Measurements from ENCODE around the gene BTN1A1.
"Not testable (repeated sequence)": the region's sequence is repeated elsewhere in the genome, so short reads cannot be mapped to it uniquely, and the experiment has no call there.

BTN1A1 gene

DNA sequence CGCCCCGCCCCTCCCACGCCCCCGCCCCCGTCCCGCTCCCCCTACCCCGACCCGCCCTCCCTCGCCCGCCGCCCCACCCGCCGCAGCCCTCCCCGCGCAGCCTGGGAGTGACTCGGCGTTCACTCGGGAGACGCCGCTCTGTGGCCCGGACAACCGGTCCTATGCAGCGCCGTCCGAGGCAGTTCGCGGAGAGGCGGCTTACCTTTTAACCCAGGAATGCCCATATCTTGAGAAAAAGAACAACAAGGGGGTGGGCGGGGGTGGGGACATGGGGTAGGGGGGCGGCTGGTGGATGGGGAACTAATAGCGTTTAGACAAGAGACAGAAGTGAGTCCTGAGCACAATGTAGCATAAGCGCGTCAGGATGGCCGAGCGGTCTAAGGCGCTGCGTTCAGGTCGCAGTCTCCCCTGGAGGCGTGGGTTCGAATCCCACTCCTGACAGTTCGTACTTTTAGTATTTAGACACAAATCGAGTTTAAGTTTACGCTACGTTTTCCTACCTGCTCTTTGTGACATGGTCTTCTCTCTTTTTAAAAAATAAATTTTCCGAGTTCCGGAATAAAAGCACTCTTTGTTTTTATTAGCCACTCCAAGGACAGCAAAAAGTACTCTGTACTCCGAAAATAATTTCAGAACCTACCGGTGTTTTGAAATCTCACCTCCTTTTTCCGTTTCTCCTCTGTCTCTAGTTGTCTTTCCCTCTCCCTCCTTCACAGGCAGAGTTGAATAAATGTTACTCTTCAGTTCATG lies 20.9 kb downstream of the BTN1A1 start:
- Histone ChIP-seq H3K9me3 (ENCODE audit: control insufficient read depth, insufficient read depth, low read length) (no peaks in the 10 kb centered on the region), H3K4me1 (ENCODE audit: control insufficient read depth, insufficient read depth, low read length) (peaks cover 6% of the 10 kb centered on the region), H3K4me3 (ENCODE audit: low read depth, low read length) (peak overlapping the region; percentile 95), H3K27me3 (ENCODE audit: control insufficient read depth, insufficient read depth, low read length) (peaks cover 2% of the 10 kb centered on the region), H3K9ac (ENCODE audit: low read depth, low read length) (peak overlapping the region; percentile 95), H3K36me3 (ENCODE audit: control insufficient read depth, insufficient read depth, low read length) (no peaks in the 10 kb centered on the region)

DNA sequence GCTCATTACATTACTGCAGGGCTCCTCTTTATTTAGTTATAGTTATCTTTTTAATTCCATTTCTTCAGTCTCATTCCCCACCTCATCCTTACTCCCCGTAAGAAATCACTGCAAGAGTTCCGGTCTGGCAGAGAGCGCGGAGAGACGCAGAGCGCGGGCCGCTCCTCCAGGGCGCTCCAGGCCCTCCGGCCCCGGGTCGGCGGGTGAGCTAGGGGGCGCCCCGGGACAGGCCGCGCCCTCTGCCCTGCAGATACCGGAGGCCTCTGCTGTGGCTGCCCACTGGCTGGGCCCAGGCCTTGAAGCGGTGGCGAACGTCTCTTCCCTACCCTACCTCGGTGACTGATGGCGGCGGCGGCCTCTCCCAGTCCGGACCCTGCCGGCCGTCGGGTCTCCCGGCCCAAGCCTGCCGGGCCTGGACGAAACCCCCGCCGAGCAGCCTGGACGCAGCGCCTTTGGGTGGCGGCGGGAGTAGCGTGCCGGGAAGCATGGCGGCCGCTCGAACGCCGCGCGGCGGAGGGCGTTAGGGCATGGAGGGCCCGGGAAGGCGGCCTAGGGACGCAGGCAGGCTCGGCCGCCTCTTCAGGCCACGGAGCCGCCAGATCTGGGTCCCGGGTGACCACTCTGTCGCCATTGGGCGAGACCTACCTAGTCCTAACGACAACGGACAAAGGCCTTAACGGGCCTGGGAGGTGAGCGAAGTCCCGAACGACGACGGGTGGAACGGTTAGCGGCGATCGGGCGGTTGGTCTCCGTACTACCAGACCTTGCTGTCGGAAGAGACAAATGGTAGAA lies 21.7 kb downstream of the BTN1A1 start:
- Histone ChIP-seq H3K4me3 (ENCODE audit: low read depth, low read length) (peak overlapping the region; percentile 95), H3K9me3 (ENCODE audit: control insufficient read depth, insufficient read depth, low read length) (no peaks in the 10 kb centered on the region), H3K27me3 (ENCODE audit: control insufficient read depth, insufficient read depth, low read length) (peaks cover 2% of the 10 kb centered on the region), H3K36me3 (ENCODE audit: control insufficient read depth, insufficient read depth, low read length) (no peaks in the 10 kb centered on the region), H3K9ac (ENCODE audit: low read depth, low read length) (peak overlapping the region; percentile 95), H3K4me1 (ENCODE audit: control insufficient read depth, insufficient read depth, low read length) (peaks cover 6% of the 10 kb centered on the region)

DNA sequence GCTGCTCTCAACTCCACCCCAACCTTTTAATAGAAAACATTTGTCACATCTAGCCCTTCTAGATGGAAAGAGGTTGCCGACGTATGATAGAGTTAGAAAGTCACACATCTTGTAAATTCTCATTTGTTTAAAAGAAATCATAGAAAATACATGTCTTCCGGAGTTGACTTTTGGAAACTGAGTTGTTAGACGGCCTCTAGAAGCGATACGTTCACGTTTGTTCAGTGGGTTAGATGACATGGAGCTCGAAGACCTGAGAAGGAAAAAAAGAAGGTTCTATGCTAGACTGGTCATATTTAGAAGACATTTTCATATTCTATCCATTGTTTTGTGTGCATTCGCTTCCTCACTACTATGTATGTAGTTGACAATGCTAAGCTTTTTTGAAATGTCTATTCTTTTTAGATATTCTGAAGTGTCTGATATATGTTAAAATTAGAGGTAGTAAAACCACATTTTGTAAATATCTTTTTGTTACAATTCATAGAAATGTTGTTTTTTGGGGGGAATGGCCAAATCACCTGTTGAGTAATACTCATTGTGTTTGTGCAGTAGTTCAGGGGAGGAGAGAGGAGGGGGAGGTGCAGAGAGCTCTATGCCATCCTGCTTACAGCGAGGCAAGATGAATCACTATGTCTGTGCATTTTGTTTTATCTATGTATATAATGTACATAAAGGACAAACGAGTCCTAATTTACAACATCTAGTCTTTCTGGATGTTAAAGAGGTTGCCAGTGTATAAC lies 22.6 kb downstream of the BTN1A1 start:
- not testable (repeated sequence) for H3K27me3 ChIP-seq (ENCODE audit: control insufficient read depth, insufficient read depth, low read length)
- peak overlapping the region; percentile 95 for H3K4me3 ChIP-seq (ENCODE audit: low read depth, low read length)

DNA sequence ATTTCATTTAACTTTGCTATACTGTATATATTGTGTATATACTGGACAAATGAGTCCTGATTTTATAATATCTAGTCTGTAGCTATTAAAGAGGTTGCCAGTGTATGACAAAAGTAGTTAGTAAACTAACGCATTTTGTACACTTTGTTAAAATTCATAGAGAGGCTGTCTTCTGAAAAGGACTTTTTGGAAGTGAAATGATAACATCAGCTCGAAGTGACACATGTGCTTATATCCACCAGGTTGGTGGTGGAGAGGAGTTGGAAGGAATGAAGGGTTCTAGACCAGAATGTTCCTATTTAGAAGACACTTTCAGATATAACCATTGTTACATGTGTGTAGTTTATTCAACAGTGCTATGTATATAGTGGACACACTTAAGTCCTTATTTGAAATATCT lies 24.2 kb downstream of the BTN1A1 start:
- H3K4me1 ChIP-seq (ENCODE audit: control insufficient read depth, insufficient read depth, low read length); H3K36me3 ChIP-seq (ENCODE audit: control insufficient read depth, insufficient read depth, low read length); H3K27me3 ChIP-seq (ENCODE audit: control insufficient read depth, insufficient read depth, low read length); H3K9me3 ChIP-seq (ENCODE audit: control insufficient read depth, insufficient read depth, low read length); H3K9ac ChIP-seq (ENCODE audit: low read depth, low read length); H3K4me3 ChIP-seq (ENCODE audit: low read depth, low read length): not testable (repeated sequence)

More for the DNA sequence above, 22.6 kb downstream of the BTN1A1 start:
- H3K4me1 ChIP-seq (ENCODE audit: control insufficient read depth, insufficient read depth, low read length); H3K9me3 ChIP-seq (ENCODE audit: control insufficient read depth, insufficient read depth, low read length); H3K36me3 ChIP-seq (ENCODE audit: control insufficient read depth, insufficient read depth, low read length): not testable (repeated sequence)
- H3K9ac ChIP-seq (ENCODE audit: low read depth, low read length) = peak overlapping the region; percentile 95

DNA sequence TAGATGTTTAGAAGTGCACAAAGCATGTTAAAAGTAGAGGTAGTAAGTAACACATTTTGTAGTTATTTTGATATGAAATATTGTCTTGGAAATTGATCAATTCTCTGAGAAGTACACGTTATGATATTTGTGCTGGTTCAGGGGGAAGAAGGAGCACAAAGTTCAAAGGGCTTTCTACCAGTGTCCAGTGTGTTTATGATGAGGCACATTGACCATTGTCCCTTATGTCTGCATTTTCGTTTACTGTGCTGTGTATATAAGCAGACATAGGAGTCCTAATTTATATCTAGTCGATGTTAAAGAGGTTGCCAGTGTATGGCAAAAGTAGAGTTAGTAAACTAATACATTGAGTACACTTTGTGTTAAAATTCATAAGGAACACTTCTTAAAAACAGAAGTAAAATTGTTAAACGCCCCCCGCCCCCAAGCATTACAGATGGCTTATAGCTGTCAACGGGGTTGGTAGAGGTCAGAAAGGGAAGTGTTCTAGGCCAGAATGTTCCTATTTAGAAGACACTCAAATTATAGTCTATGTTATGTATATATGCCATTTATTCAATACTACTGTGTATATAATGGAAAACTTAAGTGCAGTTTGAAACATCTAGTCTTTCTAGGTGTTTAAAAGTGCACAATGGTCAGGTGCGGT lies 24.7 kb downstream of the BTN1A1 start:
- Histone ChIP-seq H3K36me3 (ENCODE audit: control insufficient read depth, insufficient read depth, low read length) (no peaks in the 10 kb centered on the region), H3K9me3 (ENCODE audit: control insufficient read depth, insufficient read depth, low read length) (no peaks in the 10 kb centered on the region), H3K4me3 (ENCODE audit: low read depth, low read length) (no peak overlapping the region), H3K27me3 (ENCODE audit: control insufficient read depth, insufficient read depth, low read length) (no peaks in the 10 kb centered on the region), H3K9ac (ENCODE audit: low read depth, low read length) (no peak overlapping the region), H3K4me1 (ENCODE audit: control insufficient read depth, insufficient read depth, low read length) (peaks cover 12% of the 10 kb centered on the region)

DNA sequence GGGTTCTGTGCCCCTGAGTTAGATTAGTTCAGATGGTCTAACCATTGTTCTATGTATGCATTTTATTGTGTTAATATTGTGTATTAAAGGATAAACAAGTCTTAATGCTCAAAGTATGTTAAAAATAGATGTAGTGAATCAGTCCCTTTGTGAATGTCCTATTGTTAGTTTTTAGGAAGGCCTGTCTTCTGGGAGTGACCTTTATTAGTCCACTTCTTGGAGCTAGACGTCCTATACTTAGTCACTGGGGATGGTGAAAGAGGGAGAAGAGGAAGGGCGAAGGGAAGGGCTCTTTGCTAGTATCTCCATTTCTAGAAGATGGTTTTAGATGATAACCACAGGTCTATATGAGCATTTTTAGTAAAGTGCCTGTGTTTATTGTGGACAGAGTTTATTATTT lies 25.7 kb downstream of the BTN1A1 start:
- H3K36me3 ChIP-seq (ENCODE audit: control insufficient read depth, insufficient read depth, low read length) = no peaks in the 10 kb centered on the region
- no peak overlapping the region for H3K4me3 ChIP-seq (ENCODE audit: low read depth, low read length)
- H3K9ac ChIP-seq (ENCODE audit: low read depth, low read length) = no peak overlapping the region
- H3K9me3 ChIP-seq (ENCODE audit: control insufficient read depth, insufficient read depth, low read length) = no peaks in the 10 kb centered on the region
- peaks cover 7% of the 10 kb centered on the region for H3K4me1 ChIP-seq (ENCODE audit: control insufficient read depth, insufficient read depth, low read length)
- no peaks in the 10 kb centered on the region for H3K27me3 ChIP-seq (ENCODE audit: control insufficient read depth, insufficient read depth, low read length)

DNA sequence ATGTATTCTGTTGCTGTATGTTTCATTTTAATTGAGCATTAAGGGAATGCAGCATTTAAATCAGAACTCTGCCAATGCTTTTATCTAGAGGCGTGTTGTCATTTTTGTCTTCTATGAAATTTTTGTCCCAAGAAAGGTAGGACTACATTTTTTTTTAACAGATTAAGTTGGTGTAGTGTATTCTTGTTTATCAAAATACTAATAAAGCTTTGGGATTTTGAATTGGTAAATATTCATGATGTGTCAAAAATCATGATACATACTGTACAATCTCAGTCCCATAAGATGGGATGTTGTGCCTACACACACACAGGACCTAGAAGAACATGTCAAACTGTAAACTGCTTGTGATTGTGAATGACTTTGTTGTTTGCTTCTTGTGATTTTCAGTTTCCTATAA lies 26.8 kb downstream of the BTN1A1 start:
- Histone ChIP-seq H3K9me3 (ENCODE audit: control insufficient read depth, insufficient read depth, low read length) (no peaks in the 10 kb centered on the region), H3K36me3 (ENCODE audit: control insufficient read depth, insufficient read depth, low read length) (no peaks in the 10 kb centered on the region), H3K4me1 (ENCODE audit: control insufficient read depth, insufficient read depth, low read length) (peaks cover 7% of the 10 kb centered on the region), H3K9ac (ENCODE audit: low read depth, low read length) (no peak overlapping the region), H3K4me3 (ENCODE audit: low read depth, low read length) (no peak overlapping the region), H3K27me3 (ENCODE audit: control insufficient read depth, insufficient read depth, low read length) (no peaks in the 10 kb centered on the region)

DNA sequence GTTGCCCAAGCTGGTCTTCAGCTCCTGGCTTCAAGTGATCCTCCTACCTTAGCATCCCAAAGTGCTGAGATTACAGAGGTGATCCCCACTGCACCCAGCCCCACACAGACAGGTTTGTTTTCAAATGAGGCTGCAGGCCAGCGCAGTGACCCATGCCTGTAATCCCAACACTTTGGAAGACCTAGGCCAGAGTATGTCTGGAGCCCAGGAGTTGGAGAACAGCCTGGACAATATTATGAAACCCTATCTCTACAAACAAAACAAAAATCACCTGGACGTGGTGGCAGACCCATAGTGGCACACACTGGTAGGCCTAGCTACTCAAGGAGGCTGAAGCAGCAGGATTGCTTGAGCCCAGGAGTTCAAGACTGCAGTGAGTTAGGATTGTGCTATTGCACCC lies 30.1 kb downstream of the BTN1A1 start:
- Histone ChIP-seq H3K4me1 (ENCODE audit: control insufficient read depth, insufficient read depth, low read length) (peaks cover 7% of the 10 kb centered on the region), H3K36me3 (ENCODE audit: control insufficient read depth, insufficient read depth, low read length) (no peaks in the 10 kb centered on the region), H3K9me3 (ENCODE audit: control insufficient read depth, insufficient read depth, low read length) (no peaks in the 10 kb centered on the region), H3K9ac (ENCODE audit: low read depth, low read length) (no peak overlapping the region), H3K27me3 (ENCODE audit: control insufficient read depth, insufficient read depth, low read length) (no peaks in the 10 kb centered on the region), H3K4me3 (ENCODE audit: low read depth, low read length) (no peak overlapping the region)

DNA sequence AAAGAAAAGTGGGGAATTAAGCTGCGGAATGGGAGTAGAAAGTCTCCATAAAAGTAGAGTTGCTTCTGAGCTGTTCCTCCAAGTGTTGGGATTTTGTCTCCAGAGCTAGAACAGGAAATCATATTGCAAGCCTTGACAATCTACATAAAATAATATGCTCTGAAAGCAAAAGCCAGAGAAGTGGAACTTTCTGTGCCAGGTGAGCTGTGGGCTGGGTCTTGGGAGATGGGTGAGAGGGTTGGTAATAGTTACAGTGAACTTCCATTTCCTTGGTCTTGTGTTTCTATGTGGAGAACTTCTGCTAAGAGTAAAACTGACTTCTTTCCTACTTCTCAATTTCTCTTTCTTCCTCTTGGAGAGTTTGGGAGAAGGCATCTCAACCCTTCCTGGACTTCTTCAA lies 31.8 kb downstream of the BTN1A1 start:
- H3K9me3 ChIP-seq (ENCODE audit: control insufficient read depth, insufficient read depth, low read length) = no peaks in the 10 kb centered on the region
- H3K27me3 ChIP-seq (ENCODE audit: control insufficient read depth, insufficient read depth, low read length) = no peaks in the 10 kb centered on the region
- no peak overlapping the region for H3K4me3 ChIP-seq (ENCODE audit: low read depth, low read length)
- H3K9ac ChIP-seq (ENCODE audit: low read depth, low read length) = no peak overlapping the region
- H3K36me3 ChIP-seq (ENCODE audit: control insufficient read depth, insufficient read depth, low read length) = no peaks in the 10 kb centered on the region
- H3K4me1 ChIP-seq (ENCODE audit: control insufficient read depth, insufficient read depth, low read length) = peaks cover 7% of the 10 kb centered on the region

DNA sequence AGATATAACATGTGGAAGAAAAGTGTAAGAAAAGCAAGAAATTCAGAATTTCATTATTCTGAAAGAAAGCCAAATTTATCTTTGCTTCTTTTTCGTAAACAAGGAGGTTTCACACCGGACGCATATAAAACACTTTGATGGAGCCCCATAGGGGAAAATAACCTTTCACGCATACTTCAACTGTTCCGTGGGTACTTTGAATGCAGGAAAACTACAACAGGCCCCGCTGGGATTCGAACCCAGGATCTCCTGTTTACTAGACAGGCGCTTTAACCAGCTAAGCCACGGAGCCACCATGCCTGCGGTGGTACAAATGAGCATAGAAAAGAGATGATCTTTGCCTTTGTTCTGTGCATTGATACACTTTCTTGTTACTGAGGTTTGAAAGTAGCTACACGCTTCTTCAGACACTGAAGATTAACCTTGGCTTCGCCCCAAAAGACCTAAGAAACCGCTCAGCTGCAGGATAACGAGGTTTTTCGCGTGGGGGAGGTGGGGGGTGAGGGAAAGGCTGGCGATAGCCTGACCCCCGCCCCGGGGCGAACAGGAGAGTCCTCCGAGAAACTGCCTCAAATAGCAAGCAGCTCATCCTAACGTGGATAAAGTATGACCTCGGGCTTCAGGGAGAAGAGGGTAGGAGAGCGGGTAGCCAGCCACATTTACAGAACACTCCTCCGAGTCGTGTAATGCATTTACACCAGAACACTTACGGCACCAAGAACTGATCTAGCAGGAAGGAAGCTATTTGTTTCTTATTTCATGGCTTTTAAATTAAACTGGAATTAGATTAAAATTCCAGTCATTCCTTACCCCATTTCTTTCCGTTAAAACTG lies 32.8 kb downstream of the BTN1A1 start:
- Histone ChIP-seq H3K36me3 (ENCODE audit: control insufficient read depth, insufficient read depth, low read length) (no peaks in the 10 kb centered on the region), H3K27me3 (ENCODE audit: control insufficient read depth, insufficient read depth, low read length) (no peaks in the 10 kb centered on the region), H3K4me3 (ENCODE audit: low read depth, low read length) (peak overlapping the region; percentile 66), H3K4me1 (ENCODE audit: control insufficient read depth, insufficient read depth, low read length) (peaks cover 7% of the 10 kb centered on the region), H3K9me3 (ENCODE audit: control insufficient read depth, insufficient read depth, low read length) (no peaks in the 10 kb centered on the region), H3K9ac (ENCODE audit: low read depth, low read length) (peak overlapping the region; percentile 62)

DNA sequence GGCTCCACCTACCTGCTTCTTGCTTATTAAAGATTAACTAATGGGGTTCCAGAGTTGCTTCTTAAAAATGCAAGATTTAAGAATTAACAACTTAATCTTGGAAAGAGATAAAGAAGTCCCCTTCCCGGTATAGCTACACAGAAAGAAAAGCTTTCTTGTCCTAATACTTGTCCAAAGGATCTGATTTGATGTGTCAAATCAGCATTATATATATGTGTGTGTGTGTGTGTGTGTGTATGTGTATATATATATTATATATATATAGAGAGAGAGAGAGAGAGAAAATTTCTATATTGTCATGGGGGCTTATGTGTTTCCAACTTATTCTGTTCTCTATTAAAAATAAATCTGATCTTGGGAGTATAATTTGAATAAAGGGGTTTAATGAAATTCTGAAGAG lies 33.4 kb downstream of the BTN1A1 start:
- H3K36me3 ChIP-seq (ENCODE audit: control insufficient read depth, insufficient read depth, low read length) = no peaks in the 10 kb centered on the region

More for the DNA sequence above, 33.4 kb downstream of the BTN1A1 start:
- H3K27me3 ChIP-seq (ENCODE audit: control insufficient read depth, insufficient read depth, low read length) = no peaks in the 10 kb centered on the region
- H3K4me1 ChIP-seq (ENCODE audit: control insufficient read depth, insufficient read depth, low read length) = peaks cover 5% of the 10 kb centered on the region
- no peaks in the 10 kb centered on the region for H3K9me3 ChIP-seq (ENCODE audit: control insufficient read depth, insufficient read depth, low read length)
- H3K4me3 ChIP-seq (ENCODE audit: low read depth, low read length) = peak overlapping the region; percentile 66
- peak overlapping the region; percentile 62 for H3K9ac ChIP-seq (ENCODE audit: low read depth, low read length)

Data from iPS-15b (cell line).